Breast epithelium (tissue), 4 donors: ENCODE results near the gene C1QL1. TPM values are rescaled to one million over a fixed set of nuclear protein-coding genes. Genes with fewer than 3 reads are reported as not detected.

Experiments
- DNase-seq, 2 donors: peaks; one replicate each; pipeline ENCODE4 v3.0.0-alpha.2; 2019; ENCODE audit warnings: low spot score in 2 of 2
- H3K27ac ChIP-seq, 2 donors: fragments of 200-600 bp; sonication (generic) in 1 of 2; one replicate each; pipeline ENCODE4 v1.5.1; 2016 to 2019; ENCODE audit warnings: mild to moderate bottlenecking in 1 of 2
- H3K27me3 ChIP-seq, 2 donors: fragments of 200-600 bp; sonication (generic) in 1 of 2; one replicate each; pipeline versions ENCODE4 v1.5.1 to v1.6.0; 2017 to 2019; ENCODE audit warnings: control low read depth in 1 of 2, mild to moderate bottlenecking in 1 of 2
- H3K36me3 ChIP-seq: fragments of 200-600 bp; one replicate; pipeline ENCODE4 v1.5.1; 2019
- H3K4me1 ChIP-seq, 2 donors: fragments of 200-600 bp; sonication (generic); one replicate each; pipeline ENCODE4 v1.5.1; 2016 to 2019; ENCODE audit warnings: control low read depth in 1 of 2
- H3K4me3 ChIP-seq, 3 donors: fragments of 200-600 bp; sonication (generic); 1 replicate in 2 of 3; 2 replicates in 1 of 3; pipeline ENCODE4 v1.5.1; 2016 to 2019; ENCODE audit warnings: mild to moderate bottlenecking in 3 of 3, moderate library complexity in 2 of 3
- H3K9me3 ChIP-seq, 2 donors: fragments of 200-600 bp; sonication (generic) in 1 of 2; one replicate each; pipeline ENCODE4 v1.5.1; 2016 to 2019; ENCODE audit warnings: control low read depth in 1 of 2
- POLR2A ChIP-seq: fragments of 450-650 bp; IDR thresholded peaks from one replicate; pipeline ENCODE4 v1.6.1; 2016; ENCODE audit warnings: antibody characterized with exemption, mild to moderate bottlenecking, moderate library complexity
- POLR2AphosphoS5 ChIP-seq, 3 donors: sonication (generic); formaldehyde crosslinking; IDR thresholded peaks; one replicate each; pipeline ENCODE4 v1.6.1; 2017; ENCODE audit warnings: antibody characterized with exemption in 3 of 3
- intact Hi-C: fragments of 100-400 bp; cut with DNase I; formaldehyde crosslinking; loops from one replicate; pipeline ENCODE4 v1.15.1; 2023; ENCODE audit warnings: low total_unique reads
- total RNA-seq, 3 donors: library from RNA; depleted of rRNA; stranded (reverse); fragments of >200 nt; gene quantifications; one replicate each; pipeline ENCODE4 v1.1.0, GENCODE V29; 2016
- TF ChIP-seq, protein P1 (sequence below), 3 donors: fragments of 450-650 bp; IDR thresholded peaks; one replicate each; pipeline ENCODE4 v1.5.1; 2016 to 2017; ENCODE audit warnings: antibody characterized with exemption in 3 of 3, mild to moderate bottlenecking in 3 of 3, moderate library complexity in 3 of 3

Gene C1QL1
- total RNA-seq, 3 donors from 2014 or later = 0.98 to 7.2 TPM; not detected in 1

- DNase-seq = no peak
- intact Hi-C loops = no loop called here
- H3K4me1 ChIP-seq = no peaks in the 10 kb centered on the region
Observed at GRCh38 chr17:44997733-44998520, 29.8 kb upstream of the C1QL1 start.

DNA sequence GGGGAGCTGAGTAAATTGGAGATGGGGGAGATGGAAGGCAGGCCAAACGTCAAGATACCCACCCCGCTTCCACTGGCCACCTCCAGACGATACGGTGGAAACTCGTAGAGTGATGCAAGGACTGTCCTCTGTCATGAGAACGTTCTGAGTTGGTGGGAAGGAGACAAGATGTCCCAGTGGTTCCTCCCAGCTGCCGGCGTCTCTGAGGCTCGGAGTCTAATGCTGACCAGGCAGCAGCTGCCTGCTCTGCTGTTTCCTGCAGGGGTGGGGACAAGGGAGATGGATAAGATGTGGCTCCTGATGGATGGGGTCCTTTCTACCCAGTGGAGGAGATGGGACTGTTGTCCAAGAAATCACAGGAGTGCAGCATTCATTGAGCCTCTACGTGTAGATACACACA, 28.2 kb upstream of the C1QL1 start:
- Histone ChIP-seq H3K4me1 (no peaks in the 10 kb centered on the region), H3K4me3 (no peak overlapping the region), H3K27ac (no peak overlapping the region), H3K9me3 (no peaks in the 10 kb centered on the region), H3K27me3 (no peaks in the 10 kb centered on the region), H3K36me3 (no peaks in the 10 kb centered on the region)
- no peak for DNase-seq
- TF ChIP-seq, protein P1, sequence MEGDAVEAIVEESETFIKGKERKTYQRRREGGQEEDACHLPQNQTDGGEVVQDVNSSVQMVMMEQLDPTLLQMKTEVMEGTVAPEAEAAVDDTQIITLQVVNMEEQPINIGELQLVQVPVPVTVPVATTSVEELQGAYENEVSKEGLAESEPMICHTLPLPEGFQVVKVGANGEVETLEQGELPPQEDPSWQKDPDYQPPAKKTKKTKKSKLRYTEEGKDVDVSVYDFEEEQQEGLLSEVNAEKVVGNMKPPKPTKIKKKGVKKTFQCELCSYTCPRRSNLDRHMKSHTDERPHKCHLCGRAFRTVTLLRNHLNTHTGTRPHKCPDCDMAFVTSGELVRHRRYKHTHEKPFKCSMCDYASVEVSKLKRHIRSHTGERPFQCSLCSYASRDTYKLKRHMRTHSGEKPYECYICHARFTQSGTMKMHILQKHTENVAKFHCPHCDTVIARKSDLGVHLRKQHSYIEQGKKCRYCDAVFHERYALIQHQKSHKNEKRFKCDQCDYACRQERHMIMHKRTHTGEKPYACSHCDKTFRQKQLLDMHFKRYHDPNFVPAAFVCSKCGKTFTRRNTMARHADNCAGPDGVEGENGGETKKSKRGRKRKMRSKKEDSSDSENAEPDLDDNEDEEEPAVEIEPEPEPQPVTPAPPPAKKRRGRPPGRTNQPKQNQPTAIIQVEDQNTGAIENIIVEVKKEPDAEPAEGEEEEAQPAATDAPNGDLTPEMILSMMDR (IDR thresholded peaks at IDR 0.05) = no peak
- TF ChIP-seq POLR2A (no peak), POLR2AphosphoS5 (IDR thresholded peaks at IDR 0.05) (no peak)
- intact Hi-C loops = no loop called here

More at GRCh38 chr17:44997733-44998520, 29.8 kb upstream of the C1QL1 start:
- no peaks in the 10 kb centered on the region for H3K9me3 ChIP-seq
- no peak for TF ChIP-seq POLR2A
- no peak for TF ChIP-seq POLR2AphosphoS5 (IDR thresholded peaks at IDR 0.05)
- TF ChIP-seq, protein P1 (IDR thresholded peaks at IDR 0.05) = no peak
- no peaks in the 10 kb centered on the region for H3K27me3 ChIP-seq
- no peak overlapping the region for H3K27ac ChIP-seq
- no peak overlapping the region for H3K4me3 ChIP-seq
- H3K36me3 ChIP-seq = no peaks in the 10 kb centered on the region

- H3K36me3 ChIP-seq = no peaks in the 10 kb centered on the region
- H3K4me1 ChIP-seq = no peaks in the 10 kb centered on the region
- H3K9me3 ChIP-seq = no peaks in the 10 kb centered on the region
- intact Hi-C loops = no loop called here
- no peaks in the 10 kb centered on the region for H3K27me3 ChIP-seq
- TF ChIP-seq POLR2A = no peak
- TF ChIP-seq, protein P1 (IDR thresholded peaks at IDR 0.05) = no peak
- no peak for TF ChIP-seq POLR2AphosphoS5 (IDR thresholded peaks at IDR 0.05)
- no peak overlapping the region for H3K4me3 ChIP-seq
- no peak for DNase-seq
- H3K27ac ChIP-seq = no peak overlapping the region
Observed at GRCh38 chr17:44995436-44996001, 27.4 kb upstream of the C1QL1 start.

- DNase-seq = no peak
- Histone ChIP-seq H3K27ac (no peak overlapping the region), H3K9me3 (no peaks in the 10 kb centered on the region), H3K4me3 (no peak overlapping the region), H3K36me3 (no peaks in the 10 kb centered on the region), H3K27me3 (no peaks in the 10 kb centered on the region), H3K4me1 (no peaks in the 10 kb centered on the region)
- intact Hi-C loops = no loop called here
- TF ChIP-seq POLR2A (no peak), POLR2AphosphoS5 (IDR thresholded peaks at IDR 0.05) (no peak)
- TF ChIP-seq, protein P1 (IDR thresholded peaks at IDR 0.05) = no peak
Observed at GRCh38 chr17:44992242-44992939, 24.3 kb upstream of the C1QL1 start.

GRCh38 chr17:44990994-44991393, 22.9 kb upstream of the C1QL1 start:
- Histone ChIP-seq H3K4me3 (no peak overlapping the region), H3K27me3 (no peaks in the 10 kb centered on the region), H3K4me1 (no peaks in the 10 kb centered on the region), H3K9me3 (no peaks in the 10 kb centered on the region), H3K36me3 (no peaks in the 10 kb centered on the region), H3K27ac (no peak overlapping the region)
- no peak for TF ChIP-seq POLR2A
- no peak for TF ChIP-seq POLR2AphosphoS5 (IDR thresholded peaks at IDR 0.05)
- TF ChIP-seq, protein P1 (IDR thresholded peaks at IDR 0.05) = no peak
- intact Hi-C loops = no loop called here
- no peak for DNase-seq
